Stomach smooth muscle (tissue), 2 donors: ENCODE measurements around the gene MYOM3.

Experiments used
- H3K27ac ChIP-seq: one replicate; pipeline ENCODE4 v1.7.0; 2013; ENCODE audit warnings: mild to moderate bottlenecking, low read length, inconsistent platforms
- H3K27me3 ChIP-seq, 2 donors: one replicate each; pipeline ENCODE4 v1.7.0; 2013; ENCODE audit warnings: low read length in 2 of 2; ENCODE audit not compliant: insufficient read depth in 2 of 2, control insufficient read depth in 1 of 2
- H3K36me3 ChIP-seq, 2 donors: one replicate each; pipeline ENCODE4 v1.7.0; 2013; ENCODE audit warnings: low read length in 2 of 2; ENCODE audit not compliant: control insufficient read depth in 2 of 2, insufficient read depth in 2 of 2
- H3K4me1 ChIP-seq: one replicate; pipeline ENCODE4 v1.7.0; 2013; ENCODE audit warnings: low read length; ENCODE audit not compliant: control insufficient read depth, insufficient read depth
- H3K4me3 ChIP-seq, 2 donors: one replicate each; pipeline ENCODE4 v1.7.0; 2013; ENCODE audit warnings: low read length in 2 of 2
- H3K9ac ChIP-seq, 2 donors: one replicate each; pipeline ENCODE4 v1.7.0; 2013; ENCODE audit warnings: low read length in 2 of 2, mild to moderate bottlenecking in 1 of 2
- H3K9me3 ChIP-seq, 2 donors: one replicate each; pipeline ENCODE4 v1.7.0; 2013; ENCODE audit warnings: low read length in 2 of 2; ENCODE audit not compliant: control insufficient read depth in 2 of 2
- donor health status: healthy.
- donor health status: Pancreatic carcinoma.

MYOM3 gene

DNA sequence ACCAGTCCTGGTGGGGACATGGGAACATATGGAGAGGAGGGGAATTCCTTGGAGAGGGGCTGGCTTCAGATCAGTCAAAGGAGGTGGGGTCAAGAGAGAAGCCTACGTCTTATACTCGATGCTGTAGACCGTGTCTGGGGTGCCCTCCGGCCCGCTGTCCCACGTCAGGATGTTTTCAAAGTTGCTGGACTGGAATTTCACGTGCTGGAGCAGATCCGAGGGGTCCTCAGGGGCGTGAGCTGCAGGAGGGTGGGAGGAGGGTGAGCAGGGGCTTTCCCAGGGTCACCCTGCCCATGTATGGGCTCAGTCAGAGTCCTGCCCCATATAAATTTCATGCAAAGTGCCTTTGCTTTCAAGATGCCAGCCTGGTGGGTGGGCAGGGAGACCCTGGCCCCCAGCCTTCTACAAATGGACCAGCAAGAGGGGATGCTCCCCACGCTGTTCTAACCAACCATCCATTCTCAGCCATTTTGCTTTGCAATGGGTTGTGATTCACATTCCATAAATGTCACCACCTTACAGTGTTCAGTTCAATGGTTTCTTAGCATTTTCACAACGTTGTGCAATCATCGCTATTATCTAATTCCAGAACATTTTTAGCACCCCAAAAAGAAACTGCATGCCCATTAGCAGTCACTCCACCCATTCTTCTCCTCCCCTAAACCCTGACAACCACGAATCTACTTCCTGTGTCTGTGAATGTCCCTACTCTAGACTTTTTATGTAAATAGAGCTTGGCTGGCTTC lies 26.7 kb upstream of the MYOM3 start:
- Histone ChIP-seq H3K36me3 (no peaks in the 10 kb centered on the region), H3K9me3 (no peaks in the 10 kb centered on the region), H3K4me1 (peaks cover 3% of the 10 kb centered on the region), H3K27ac (no peak overlapping the region), H3K9ac (no peak overlapping the region), H3K27me3 (peaks cover 0 to 6% of the 10 kb centered on the region in 2 donors), H3K4me3 (no peak overlapping the region)

DNA sequence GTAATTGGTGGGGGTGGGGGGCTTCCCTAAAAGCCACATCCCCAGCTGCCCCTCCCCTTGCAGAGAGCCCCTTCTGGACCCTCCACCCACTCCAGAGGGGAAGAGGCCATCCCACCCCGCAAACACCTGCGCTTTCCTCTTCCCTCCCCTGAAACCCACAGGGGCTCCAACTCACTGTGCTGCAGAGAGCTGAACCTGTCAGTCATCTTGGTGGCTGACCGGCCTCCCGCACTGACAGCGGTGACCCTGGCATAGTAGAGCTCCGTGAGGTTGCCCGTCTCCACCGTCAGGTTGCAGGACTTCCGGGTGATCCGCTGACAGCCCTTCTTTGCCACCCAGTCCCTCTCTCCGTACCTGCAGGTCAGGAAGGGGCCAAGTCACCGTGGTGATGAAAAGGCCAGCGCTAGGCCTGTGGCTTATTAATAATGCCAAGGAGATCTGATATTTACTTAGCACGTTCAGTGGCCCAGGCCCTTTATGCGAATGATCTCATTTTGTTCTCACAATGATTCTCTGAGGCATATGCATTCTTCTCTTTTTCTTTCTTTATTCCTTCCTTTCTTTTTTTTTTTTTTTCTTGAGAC lies 25.1 kb upstream of the MYOM3 start:
- Histone ChIP-seq H3K27ac (no peak overlapping the region), H3K36me3 (no peaks in the 10 kb centered on the region), H3K9me3 (no peaks in the 10 kb centered on the region), H3K27me3 (no peaks in the 10 kb centered on the region), H3K4me1 (no peaks in the 10 kb centered on the region), H3K4me3 (no peak overlapping the region), H3K9ac (no peak overlapping the region)

DNA sequence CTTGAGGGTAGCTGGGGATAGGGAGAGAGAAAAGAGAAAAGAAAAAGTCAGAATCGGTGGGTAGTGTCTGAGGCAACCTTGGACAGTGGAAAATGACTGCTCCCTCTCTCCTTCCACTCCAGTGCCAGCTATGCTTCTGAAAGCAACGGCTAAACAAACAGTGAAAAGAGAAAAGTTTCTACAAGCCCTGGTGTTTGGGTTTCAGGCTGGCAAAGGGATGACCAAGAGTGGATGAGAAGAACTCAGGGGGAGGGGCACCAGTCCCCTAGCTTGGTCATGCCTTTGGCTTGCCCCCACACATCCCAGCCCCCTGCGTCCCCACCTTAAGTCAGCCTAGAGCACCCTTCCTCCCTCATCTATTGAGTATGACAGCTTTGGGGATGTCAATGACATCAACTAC lies 22.4 kb upstream of the MYOM3 start:
- Histone ChIP-seq H3K4me3 (no peak overlapping the region), H3K27ac (no peak overlapping the region), H3K9ac (no peak overlapping the region)

DNA sequence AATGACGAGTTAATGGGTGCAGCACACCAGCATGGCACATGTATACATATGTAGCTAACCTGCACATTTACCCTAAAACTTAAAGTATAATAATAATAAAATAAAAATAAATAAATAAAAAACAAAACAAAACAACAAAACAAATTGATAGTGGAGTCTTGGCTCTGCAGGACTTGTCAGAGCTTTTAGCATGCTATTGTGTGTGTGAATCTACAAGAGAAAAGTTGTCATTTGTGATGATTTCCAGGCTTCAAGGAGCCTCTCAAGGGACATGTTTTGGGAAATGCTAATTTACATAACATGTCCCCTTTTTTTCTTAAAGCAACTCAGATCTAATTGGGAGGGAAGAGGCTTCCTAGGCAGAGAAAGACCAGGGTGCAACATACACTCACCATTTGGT lies 21.9 kb upstream of the MYOM3 start:
- no peak overlapping the region for H3K27ac ChIP-seq
- H3K36me3 ChIP-seq: no peaks in the 10 kb centered on the region
- H3K4me3 ChIP-seq: no peak overlapping the region
- peaks cover 4 to 5% of the 10 kb centered on the region in 2 donors for H3K9me3 ChIP-seq
- no peaks in the 10 kb centered on the region for H3K4me1 ChIP-seq
- H3K9ac ChIP-seq: no peak overlapping the region
- H3K27me3 ChIP-seq: no peaks in the 10 kb centered on the region

More for the DNA sequence above, 22.4 kb upstream of the MYOM3 start:
- no peaks in the 10 kb centered on the region for H3K36me3 ChIP-seq
- no peaks in the 10 kb centered on the region for H3K4me1 ChIP-seq
- peaks cover 2 to 4% of the 10 kb centered on the region in 2 donors for H3K9me3 ChIP-seq
- H3K27me3 ChIP-seq: no peaks in the 10 kb centered on the region

DNA sequence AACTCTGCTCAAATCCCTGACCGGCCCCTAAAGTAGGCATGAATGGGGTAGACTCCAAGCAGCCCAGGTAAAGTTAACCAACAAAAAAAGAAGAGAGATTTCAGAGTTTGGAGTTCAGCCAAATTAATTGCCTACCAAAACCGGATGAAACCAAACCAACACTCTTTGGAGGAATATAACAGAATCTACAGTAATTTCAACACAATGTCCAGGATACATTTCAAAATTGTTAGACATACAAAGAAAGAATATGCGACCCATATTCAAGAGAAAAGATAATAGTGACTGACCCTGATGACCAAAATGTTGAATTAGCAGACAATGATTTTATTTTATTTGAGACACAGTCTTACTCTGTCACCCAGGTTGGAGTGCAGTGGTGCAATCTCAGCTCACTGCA lies 18.4 kb upstream of the MYOM3 start:
- no peak overlapping the region for H3K9ac ChIP-seq
- H3K27me3 ChIP-seq: no peaks in the 10 kb centered on the region
- H3K9me3 ChIP-seq: peaks cover 4 to 5% of the 10 kb centered on the region in 2 donors
- no peak overlapping the region for H3K27ac ChIP-seq
- H3K4me3 ChIP-seq: no peak overlapping the region
- H3K4me1 ChIP-seq: no peaks in the 10 kb centered on the region
- H3K36me3 ChIP-seq: no peaks in the 10 kb centered on the region

DNA sequence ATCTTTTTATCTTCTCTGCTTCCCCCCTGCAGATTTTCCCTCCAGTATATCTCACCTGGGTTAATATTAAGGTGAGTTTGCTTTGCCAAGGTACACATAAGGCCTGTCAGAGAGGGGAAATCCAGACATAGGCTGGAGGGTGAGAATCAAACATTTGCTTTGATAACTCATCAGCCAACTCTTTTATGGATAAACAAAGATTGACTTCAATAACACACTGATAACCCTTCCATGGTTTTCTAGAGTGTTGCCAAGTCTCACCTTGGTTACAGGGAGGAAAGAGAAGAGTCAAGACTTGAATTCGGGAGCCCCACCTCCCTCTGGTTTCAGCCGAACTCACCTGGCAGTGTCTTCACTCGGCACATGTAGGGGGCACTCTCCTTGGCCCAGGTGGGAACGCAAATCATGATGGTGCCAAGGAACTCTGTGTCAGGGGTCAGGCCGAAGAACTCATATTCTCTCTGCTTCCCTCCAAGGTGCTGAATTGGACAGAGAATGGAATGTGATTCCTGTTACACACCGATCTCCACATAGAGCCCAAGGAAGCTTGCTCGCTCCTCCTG lies 15.9 kb upstream of the MYOM3 start:
- Histone ChIP-seq H3K27me3 (no peaks in the 10 kb centered on the region), H3K27ac (no peak overlapping the region), H3K4me3 (no peak overlapping the region), H3K9me3 (peaks cover 4 to 5% of the 10 kb centered on the region in 2 donors), H3K4me1 (no peaks in the 10 kb centered on the region), H3K9ac (no peak overlapping the region), H3K36me3 (no peaks in the 10 kb centered on the region)

DNA sequence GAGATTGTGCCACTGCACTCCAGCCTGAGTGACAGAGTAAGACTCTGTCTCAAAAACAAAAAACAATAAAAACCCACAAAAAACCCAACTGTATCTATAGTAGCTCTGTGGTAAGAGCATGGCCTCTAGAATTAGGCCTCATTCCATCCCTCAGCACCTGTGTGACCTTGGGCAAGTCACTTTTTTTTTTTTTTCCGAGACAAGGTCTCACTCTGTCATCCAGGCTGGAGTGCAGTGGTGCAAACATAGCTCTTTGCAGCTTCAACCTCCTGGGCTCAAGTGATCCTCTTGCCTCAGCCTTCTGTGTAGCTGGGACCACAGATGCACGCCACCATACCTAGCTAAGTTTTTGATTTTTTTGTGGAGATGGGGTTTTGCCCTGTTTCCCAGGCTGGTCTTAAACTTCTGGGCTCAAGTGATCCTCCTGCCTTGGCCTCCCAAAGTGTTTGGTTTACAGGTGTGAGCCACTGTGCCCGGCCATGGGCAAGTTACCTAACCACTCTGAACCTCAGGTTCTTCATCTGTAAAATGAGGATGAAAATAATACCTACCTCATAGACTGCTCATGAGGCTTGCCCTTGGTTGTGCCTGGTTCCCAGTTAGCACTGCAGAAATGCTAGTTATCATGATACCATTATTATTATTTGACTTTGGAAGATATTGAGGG lies 15.3 kb upstream of the MYOM3 start:
- Histone ChIP-seq H3K27me3 (no peaks in the 10 kb centered on the region), H3K27ac (no peak overlapping the region), H3K9me3 (peaks cover 4 to 5% of the 10 kb centered on the region in 2 donors), H3K36me3 (no peaks in the 10 kb centered on the region), H3K9ac (no peak overlapping the region), H3K4me3 (no peak overlapping the region), H3K4me1 (no peaks in the 10 kb centered on the region)

DNA sequence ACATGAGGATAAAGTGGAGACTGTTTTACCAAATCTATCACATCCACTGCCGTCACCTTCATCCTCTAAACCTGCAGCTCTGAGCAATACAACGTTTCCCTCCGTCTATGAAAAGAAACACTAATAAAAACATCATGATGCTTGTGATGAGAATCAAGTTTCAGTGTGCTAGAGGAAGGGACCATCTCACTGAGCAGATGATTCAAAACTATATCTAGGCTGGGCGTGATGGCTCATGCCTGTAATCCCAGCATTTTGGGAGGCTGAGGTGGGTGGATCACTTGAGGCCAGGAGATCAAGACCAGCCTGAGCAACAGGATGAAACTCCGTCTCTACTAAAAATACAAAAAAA lies 14.7 kb upstream of the MYOM3 start:
- Histone ChIP-seq H3K9me3 (peaks cover 4 to 5% of the 10 kb centered on the region in 2 donors), H3K9ac (no peak overlapping the region), H3K4me1 (no peaks in the 10 kb centered on the region), H3K27ac (no peak overlapping the region), H3K36me3 (no peaks in the 10 kb centered on the region), H3K27me3 (no peaks in the 10 kb centered on the region), H3K4me3 (no peak overlapping the region)

DNA sequence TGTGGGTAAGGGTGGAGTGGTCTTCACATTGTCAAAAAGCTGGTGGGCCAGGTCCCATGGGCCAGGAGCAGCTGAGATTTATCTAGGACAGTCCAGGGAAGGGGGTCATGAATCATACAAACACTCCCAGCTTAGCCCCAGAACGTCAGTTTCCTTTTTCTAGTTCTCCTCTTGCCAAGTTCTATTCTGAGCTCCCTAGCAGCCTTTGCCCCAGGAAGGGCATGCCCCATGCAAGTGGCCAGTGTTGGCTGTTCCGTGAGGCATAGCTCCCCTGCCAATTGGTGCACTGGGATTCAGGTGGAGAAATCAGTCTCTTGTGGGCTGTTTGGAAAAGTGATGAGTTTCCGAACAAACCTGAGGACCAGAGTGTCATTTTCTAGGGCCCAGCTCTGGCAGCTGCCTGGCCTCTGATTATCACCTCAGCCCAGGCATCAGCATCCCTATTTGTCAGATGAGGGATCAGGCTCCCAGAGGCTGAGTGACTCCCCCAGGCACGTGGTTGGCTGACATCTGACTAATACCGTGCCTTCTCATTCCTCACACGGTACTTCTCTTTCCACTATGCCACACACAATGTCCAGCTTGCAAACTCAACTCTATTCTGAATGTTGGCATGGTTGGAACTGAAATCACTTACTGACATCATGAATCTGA lies 14.2 kb upstream of the MYOM3 start:
- peaks cover 4 to 5% of the 10 kb centered on the region in 2 donors for H3K9me3 ChIP-seq
- H3K4me1 ChIP-seq: no peaks in the 10 kb centered on the region
- no peaks in the 10 kb centered on the region for H3K36me3 ChIP-seq
- H3K4me3 ChIP-seq: no peak overlapping the region
- H3K27ac ChIP-seq: no peak overlapping the region
- no peak overlapping the region for H3K9ac ChIP-seq
- H3K27me3 ChIP-seq: no peaks in the 10 kb centered on the region

DNA sequence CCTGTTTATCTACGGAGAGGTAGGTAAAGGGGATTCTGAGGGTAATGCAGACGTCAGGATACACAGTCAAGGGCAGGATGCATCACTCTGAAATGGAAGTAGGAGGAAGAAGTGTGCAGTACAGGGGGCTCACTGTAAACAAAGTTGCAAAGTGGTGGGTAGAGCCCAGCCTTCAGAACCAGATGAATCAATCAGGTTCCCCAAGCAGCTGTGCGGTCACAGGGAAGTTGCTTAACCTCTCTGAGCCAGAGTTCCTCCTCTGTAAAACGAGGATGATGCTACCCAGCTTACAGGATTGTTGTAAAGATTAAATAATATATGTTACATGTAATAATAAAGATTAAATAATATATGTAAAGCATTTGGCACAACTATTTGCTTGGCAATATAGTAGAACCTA lies 13.5 kb upstream of the MYOM3 start:
- H3K36me3 ChIP-seq: no peaks in the 10 kb centered on the region
- H3K27me3 ChIP-seq: no peaks in the 10 kb centered on the region
- H3K27ac ChIP-seq: no peak overlapping the region
- H3K4me1 ChIP-seq: peaks cover 2% of the 10 kb centered on the region
- no peak overlapping the region for H3K4me3 ChIP-seq
- H3K9me3 ChIP-seq: peaks cover 4 to 5% of the 10 kb centered on the region in 2 donors
- no peak overlapping the region for H3K9ac ChIP-seq
